Posterior vena cava (tissue), 2 donors: ENCODE data around the gene SYCP1. TPM values are rescaled to one million over a fixed set of nuclear protein-coding genes. Genes with fewer than 3 reads are reported as not detected.

ENCODE experiments used
- DNase-seq: peaks from one replicate; pipeline ENCODE4 v3.0.0-alpha.2; 2020; ENCODE audit warnings: low spot score
- intact Hi-C, 2 donors: fragments of 100-400 bp; cut with DNase I; formaldehyde crosslinking; loops; one replicate each; pipeline versions ENCODE4 v1.14.1 to v1.14.2; 2022 to 2023
- total RNA-seq, 2 donors: library from RNA; stranded (reverse); fragmentation: NEBNext Ultra II Directional; extraction: Animal tissue kit (Norgen Biotek cat#: 25700); gene quantifications; one replicate each; pipeline ENCODE4 v1.2.1, GENCODE V29; 2021
- donor health status: DM: yes; HTN: yes; CAD: no.
- donor health status: DM: yes; HTN: yes; CAD: no.

The SYCP1 gene
- total RNA-seq, 2 donors from 2014 or later = not detected

DNA sequence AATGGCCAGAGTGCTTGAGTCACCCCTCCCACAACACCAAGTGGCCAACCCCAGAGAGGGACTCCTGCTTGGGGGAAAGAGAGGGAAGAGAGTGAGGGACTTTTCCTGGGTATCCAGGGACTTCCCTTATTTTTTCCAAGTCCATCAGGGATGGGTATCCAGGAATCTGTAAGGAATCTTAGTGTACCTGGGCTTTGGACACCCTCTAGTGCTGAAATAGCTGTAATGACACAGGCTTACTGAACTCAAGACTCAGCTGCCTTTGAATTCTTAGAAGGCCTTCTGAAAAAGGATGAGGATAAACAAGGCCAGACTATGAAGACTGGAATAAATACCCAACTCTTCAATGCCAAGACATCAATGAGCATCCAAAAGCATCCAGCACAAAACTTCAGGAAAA lies 187.0 kb downstream of the SYCP1 start:
- no peak for DNase-seq
- intact Hi-C loops = no loop called here

Other genes starting within 250 kb of the SYCP1 start
- gene DENND2C, start 184.8 kb upstream of the SYCP1 start, total RNA-seq = 1 to 10 TPM; 2.7 to 4.8 TPM
- gene AMPD1, start 159.3 kb upstream of the SYCP1 start, total RNA-seq = not detected
- 10 to 100 TPM; 19.9 to 24.8 TPM for gene NRAS, start 138.1 kb upstream of the SYCP1 start, total RNA-seq
- gene CSDE1, start 96.9 kb upstream of the SYCP1 start, total RNA-seq = 100 to 1,000 TPM; 724 to 865 TPM
- 10 to 100 TPM; 43.4 to 47.7 TPM for gene SIKE1, start 74.2 kb upstream of the SYCP1 start, total RNA-seq
- gene TSHB, start 175.0 kb downstream of the SYCP1 start, total RNA-seq = not detected
- 10 to 100 TPM; 43.9 to 49.8 TPM for gene TSPAN2, start 234.6 kb downstream of the SYCP1 start, total RNA-seq